Activated CD4-positive, alpha-beta T cell treated with anti-CD3 and anti-CD28 coated beads, Interleukin-2, Interleukin-6, amounts not matched to agents 100 ng/mL and 50 ng/mL, durations not matched to agents 16 hours and 8 hours (primary cell): ENCODE measurements around the gene RAB6C.
"Not testable (repeated sequence)": the region's sequence is repeated elsewhere in the genome, so short reads cannot be mapped to it uniquely, and the experiment has no call there.

Experiments
- DNase-seq: peaks from one replicate; pipeline ENCODE4 v3.0.0-alpha.2; 2020

Gene RAB6C

DNA sequence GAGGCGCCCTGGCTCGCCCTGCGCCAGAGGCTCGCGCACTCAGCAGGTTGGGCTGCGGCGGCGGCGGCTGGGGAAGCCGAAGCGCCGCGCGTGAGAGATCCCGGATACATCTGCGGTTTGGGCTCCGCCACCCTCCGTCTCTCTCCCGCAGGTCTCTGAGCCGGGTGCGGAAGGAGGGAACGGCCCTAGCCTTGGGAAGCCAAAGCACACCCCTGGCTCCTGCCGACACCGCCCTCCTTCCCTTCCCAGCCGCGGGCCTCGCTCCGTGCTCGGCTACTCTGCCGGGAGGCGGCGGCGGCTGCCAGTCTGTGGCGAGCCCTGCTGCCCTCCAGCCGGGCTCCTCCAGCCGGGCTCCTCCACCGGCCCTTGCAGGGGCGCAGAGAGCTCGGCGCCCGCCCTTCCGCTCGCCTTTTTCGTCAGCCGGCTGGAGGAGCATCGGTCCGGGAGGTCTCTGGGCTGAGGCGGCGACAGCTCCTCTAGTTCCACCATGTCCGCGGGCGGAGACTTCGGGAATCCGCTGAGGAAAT lies at the start of gene RAB6C:
Gene RAB6C (plus strand): TSS at position 38 of the 527 bp plus-strand sequence. CDS start 450 bp downstream, at position 488.
- peak; percentile 7 for DNase-seq

DNA sequence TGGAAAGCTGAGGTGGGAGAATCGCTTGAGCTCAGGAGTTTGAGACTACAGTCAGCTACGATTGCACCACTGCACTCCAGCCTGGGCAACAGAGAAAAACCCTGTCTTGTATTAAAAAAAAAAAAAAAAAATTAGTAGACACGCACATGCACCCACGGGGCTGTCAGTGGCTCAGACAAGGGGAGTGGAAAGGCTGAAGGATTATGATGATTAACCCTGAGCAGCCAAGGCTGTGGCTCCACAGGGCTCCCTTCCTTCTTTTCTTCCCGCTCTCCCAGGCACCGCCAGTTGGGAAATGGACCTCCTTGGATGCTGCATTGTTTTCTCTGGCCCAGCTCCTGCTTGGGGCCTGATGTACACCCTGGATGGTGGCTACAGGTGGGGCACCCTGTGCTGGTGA lies 49.0 kb upstream of the RAB6C start:
- no peak for DNase-seq

DNA sequence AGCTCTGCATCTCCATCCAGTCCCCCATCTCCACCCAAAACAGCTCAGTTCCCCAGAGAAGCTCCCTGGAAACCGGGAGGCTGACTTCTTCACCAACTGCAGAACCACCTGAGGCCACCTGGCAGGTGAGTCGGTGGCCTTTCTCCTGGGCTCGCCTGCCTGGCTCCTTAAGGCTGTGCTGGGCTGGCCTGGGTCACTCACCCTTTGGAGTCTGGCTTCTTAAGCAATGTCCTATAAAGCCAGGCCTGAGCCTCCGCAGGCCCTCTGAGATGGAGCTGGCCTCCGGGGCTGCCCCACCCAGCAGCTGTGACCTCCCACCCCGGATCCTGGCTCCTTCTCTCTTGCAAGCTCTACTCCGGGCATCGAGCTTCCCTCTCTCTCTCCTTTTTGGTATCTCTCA lies 46.1 kb upstream of the RAB6C start:
- DNase-seq: not testable (repeated sequence)

DNA sequence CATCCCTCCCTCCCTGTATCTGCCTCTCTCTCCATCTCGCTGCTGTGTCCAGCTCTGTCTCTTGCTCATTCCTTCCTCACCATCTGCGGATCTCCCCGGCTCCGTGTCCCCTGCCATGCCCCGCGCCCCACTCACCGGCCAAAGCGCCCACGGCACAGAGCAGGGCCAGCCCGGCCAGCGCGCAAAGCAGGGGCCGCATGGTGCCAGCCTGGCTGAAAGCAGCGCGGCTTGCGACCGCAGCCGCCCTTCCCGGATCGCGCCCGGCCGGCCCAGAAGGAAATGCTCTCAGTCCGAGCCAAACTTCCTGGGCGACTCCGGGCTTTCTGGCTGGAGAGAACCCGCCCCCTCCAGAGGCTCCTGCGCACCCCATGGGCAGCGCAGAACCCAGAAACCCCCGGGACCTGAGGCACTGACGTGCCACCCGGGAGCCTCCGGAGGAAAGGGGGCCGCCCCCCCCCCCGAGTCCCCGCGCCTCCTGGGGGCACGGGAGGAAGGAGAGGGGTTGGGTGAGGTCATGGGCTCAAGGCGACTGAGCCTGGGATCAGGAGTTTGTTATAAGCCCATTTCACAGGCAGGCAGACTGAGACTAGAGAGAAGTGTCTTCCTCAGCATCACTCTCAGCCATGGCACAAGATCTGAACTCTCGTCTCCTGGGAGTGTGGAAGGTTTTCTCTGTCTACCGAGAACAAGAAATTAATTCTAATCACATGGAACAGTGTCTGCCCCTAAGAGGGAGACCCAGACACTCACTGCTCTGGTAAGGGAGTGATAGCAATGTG lies 45.2 kb upstream of the RAB6C start:
- no peak for DNase-seq

DNA sequence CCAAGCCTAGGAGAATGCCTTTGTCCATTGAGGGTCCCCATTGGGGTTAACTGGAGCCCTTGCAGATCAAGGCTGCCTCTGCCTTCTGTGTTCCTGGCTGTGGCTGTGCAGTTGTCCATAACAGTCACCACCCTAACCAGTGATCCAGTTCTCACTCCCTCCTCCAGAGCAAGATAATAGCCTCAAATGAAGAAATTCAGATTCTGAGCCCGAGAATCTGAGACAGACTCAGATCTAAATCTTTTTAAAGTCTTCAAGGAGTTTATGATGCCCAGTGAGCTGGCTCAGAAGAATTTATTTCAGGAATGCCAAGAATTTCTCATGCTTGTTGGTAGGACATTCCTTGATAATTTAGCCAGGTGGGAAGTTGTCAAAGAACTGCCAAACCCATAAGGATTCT lies 44.3 kb upstream of the RAB6C start:
- no peak for DNase-seq

DNA sequence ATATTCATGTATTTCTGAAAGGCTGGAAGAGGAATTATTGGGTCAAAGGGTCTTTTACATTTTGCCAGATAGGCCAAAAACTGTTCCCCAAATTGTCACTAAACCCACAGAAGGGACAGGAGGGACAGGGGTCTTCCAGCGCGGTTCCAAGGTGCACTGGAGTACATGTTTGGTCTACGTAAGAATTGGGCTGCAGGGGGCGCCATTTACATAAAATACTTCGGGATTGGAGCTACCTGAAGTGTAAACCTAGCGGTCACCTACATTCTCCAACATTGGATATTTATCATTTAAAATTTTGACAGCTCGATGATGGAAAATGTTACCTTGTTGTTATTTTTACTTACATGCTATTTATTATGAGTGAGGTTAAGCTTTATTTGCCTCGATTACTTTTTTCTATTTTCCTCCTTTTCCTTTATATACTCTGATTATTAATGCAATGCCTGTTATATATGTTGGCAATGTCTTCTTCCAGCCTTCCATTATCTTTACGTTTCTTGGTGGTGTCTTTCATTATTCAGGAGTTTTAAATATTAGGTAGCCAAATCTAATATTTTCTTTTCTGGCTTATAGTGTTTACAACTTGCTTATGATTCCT lies 43.0 kb upstream of the RAB6C start:
- DNase-seq: peak; percentile 63

DNA sequence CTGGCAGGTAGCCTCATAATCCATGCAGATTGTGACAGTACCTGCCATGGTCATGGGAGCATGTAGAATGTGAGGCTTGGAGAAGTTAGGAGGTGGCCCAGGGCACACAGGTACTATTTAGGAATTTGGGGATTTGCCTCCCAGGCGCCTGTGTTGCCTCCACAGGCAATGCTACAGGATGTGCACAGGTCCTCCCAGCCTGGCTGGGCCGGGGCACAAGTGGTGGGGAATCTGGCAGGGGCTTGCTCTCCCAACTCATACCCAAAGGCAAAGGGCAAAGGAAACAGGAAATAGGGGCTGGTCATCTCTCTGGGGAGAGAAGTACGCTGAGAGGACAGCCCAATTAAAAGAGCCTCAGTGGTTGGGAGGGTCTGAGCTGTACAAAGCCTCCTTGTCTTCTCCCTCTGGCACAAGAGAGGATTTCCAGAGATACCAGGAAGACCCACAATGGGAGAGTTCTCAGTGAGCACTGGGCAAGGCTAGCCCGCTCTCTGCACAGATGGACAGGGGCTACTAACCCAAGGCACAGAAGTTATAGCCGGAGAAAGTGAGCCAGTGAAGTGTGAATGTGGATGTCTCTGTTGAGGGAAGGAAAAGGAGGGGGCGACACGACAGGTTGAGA lies 40.5 kb upstream of the RAB6C start:
- DNase-seq: not testable (repeated sequence)

DNA sequence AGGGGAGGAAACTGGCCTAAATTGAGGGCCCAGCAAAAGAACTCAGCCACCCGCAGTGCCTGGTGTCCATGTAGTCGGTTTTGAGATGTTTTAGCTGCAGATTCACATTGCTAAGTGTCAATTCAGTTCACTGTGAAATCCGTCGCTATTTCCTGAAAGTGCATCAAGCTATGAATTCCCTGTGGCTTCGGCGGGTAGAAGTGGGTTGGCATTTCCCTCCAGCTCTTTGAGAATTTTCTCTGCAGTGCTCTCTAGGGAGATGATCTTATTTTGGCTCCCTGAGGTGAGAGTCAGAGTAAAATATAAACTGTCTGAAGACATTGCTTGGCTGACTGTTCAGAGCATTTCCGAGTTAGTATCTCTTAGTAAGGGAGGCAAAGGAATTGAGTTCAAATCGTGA lies 36.0 kb upstream of the RAB6C start:
- not testable (repeated sequence) for DNase-seq

DNA sequence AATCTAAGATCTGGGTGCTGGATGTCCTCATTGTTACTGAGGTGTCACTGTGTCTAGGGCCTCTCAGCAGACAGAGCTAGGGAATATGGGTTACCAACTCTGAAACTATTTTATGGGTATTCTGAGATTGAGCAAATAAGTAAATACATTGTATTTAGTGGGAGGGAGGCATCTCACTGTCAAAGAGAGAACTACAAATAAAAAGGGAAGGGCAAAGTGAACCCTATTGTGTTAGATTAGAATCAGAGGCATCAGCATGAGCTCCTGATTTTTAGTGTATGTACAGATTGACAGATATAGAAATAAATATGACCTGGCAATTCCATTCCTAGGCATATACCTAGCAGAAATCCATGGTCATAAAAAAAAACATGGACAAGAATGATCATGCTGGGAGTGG lies 33.9 kb upstream of the RAB6C start:
- no peak for DNase-seq

DNA sequence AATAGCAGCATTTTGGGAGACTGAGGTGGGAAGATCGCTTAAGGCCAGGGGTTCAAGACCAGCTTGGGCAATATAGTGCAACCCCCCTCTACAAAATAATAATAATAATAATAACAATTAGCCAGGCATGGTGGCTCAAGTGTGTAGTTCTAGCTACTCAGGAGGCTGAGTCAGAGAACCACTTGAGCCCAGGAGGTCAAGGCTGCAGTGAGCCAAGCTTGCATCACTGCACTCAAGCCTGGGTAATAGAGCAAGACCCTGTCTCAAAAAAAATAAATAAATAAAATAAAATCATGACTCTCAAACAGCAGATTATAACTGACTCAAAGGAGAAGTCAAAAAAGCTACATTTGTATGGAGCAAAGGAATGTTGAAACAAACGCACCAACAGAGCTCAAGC lies 31.8 kb upstream of the RAB6C start:
- DNase-seq: not testable (repeated sequence)

DNA sequence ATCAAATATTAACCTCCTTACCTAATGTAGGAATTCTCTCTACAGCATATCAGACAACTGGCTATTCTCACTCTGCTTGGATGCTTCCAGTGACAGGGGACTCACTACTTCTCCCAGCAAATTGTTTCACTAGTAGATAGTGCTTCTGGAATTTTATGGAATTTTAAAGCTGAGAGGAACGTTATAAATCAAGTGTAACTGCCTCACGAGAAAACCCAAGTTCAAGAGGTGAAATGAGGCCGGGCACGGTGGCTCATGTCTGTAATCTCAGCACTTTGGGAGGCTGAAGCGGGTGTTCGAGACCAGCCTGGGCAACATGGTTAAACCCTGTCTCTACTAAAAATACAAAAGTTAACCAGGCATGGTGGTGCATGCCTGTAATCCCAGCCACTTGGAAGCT lies 23.3 kb upstream of the RAB6C start:
- DNase-seq: not testable (repeated sequence)

DNA sequence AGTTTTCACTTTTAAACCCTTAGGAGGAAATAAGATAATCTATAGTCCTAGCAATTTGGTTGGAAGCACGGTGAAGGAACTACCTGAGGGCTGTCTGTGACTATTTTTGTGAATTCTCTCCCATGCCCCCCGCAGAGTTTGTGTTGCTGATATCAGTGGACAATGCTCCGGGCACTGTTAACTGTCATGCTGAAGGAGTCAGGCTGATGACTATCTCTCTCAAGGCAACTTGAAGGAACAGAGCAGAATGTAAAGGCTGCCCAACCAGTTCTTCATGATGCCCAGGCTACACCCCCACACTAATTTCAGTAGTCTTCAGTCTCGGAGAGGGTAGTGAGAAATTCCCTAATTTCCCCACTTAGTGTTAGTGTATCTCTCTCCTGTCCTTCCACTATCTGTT lies 21.6 kb upstream of the RAB6C start:
- no peak for DNase-seq

DNA sequence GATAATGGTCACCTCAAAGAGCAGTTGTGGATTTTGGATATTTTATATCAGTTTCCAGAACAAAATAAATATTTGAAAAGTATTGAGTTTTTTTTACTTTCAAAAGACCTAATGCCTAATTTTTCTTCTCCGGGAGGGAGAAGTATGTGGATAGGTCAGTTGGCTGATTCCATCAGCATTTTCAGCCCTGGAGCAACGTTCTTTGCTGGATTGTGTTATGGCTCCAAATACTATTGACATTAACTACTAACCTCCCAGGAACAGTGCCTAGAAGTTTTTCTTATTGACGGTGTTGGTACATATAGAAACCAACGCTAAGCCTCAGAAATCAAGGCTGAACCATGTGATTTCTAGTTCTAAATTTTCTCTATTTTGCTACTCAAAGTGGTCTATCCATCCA lies 20.7 kb upstream of the RAB6C start:
- DNase-seq: not testable (repeated sequence)

DNA sequence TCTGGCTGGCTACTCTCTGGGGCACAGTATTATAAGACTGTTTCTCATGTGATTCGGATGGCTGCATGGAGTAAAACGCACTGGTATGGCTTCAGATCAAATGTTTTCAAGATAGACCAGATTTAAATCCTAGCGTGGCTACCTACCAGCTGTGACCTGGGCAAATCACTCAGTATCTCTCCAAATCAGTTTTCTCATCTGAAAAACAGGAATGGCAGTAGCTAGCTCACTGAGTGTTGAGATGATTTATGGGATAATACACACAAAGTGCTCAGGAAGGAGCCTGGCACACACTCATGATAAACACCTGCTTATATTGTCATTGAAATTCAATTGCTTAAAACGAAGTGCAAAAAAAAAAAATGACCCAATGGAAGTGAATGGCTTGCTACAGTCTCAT lies 10.9 kb upstream of the RAB6C start:
- not testable (repeated sequence) for DNase-seq

DNA sequence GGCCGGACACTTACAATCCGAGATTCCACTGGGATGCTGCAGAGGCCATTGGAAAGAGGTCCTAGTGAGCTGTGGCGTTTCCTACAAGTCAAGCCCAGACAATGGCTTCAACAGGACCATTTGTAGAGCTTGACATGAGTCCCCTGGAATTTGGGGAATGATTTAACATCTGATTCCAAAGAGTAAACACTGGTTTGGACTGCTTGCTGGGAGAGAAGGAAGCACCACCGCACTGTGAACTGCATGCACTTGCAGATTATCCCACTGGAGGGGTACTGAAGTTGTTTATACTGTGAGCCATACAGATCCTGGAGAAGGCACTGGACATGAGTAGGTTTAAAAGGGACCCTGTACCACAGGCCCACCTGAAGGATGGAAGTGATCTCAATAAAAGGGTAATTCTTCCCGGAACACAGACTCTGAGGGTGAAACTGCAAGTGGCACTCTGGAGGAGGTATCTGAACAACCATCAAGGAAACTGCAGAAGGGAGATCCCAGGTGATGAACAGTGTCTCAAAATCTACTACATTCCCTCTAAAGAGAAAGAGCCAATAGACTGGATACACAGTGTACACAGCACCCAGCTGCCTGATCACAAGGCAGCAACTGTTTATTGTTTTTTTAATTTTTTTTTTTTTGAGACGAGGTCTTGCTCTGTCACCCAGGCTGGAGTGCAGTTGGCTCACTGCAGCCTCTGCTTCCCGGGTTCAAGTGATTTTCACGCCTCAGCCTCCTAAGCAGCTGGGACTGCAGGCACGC lies 4.3 kb upstream of the RAB6C start:
- no peak for DNase-seq

DNA sequence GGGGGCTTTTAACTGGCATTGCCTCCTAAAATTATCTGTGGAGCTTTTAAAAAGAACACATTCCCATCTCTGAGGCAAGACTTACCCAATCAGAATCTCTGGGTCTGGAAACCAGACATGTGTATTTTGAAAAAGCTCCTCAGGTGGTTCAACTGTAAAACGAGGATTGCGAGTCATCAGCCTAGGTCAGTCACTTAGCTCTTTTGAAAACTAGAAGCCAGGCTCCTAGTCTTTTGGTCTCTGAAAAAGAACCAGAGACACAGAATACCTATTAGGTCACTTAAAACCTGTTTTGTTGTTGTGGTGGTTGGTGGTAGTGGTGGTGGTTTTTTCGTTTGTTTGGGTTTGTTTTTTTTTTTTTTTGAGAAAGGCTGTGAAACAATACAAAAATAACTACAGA lies 2.5 kb upstream of the RAB6C start:
- DNase-seq: not testable (repeated sequence)

DNA sequence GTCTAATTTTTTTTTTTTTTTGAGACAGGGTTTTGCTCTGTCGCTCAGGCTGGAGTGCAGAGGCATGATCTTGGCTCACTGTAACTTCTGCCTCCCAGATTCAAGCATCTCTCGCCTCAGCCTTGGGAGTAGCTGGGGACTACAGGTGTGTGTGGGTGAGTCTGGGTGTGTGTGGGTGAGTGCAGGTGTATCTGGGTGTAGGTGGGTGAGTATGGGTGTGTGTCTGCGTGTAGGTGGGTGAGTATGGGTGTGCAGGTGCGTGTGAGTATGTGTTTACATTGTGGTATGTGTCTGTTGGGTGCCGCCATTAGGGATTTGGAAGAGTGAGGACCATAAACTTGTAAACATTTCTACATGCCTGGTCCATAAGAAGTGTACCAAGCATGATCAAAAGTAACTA lies 1.5 kb upstream of the RAB6C start:
- DNase-seq: no peak

DNA sequence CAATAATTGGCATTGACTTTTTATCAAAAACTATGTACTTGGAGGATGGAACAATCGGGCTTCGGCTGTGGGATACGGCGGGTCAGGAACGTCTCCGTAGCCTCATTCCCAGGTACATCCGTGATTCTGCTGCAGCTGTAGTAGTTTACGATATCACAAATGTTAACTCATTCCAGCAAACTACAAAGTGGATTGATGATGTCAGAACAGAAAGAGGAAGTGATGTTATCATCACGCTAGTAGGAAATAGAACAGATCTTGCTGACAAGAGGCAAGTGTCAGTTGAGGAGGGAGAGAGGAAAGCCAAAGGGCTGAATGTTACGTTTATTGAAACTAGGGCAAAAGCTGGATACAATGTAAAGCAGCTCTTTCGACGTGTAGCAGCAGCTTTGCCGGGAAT lies 780 bp downstream of the RAB6C start:
- DNase-seq: peak; percentile 9

DNA sequence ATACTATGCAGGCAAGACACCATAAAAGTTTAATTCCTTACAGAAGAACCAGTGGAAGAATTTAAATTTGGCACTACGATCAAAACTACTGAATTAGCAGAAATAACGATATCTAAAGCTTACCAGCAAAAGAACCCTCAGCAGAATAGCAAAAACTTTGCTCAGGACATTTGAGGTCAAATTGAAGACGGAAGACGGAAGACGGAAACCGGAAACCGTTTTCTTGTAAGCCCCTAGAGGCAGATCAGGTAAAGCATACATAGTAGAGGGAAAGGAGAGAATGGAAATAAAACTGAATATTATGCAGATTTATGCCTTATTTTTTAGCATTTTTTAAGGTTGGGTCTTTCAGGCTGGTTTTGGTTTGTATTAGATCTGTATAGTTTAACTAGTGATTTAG lies 2.2 kb downstream of the RAB6C start:
- DNase-seq: not testable (repeated sequence)

DNA sequence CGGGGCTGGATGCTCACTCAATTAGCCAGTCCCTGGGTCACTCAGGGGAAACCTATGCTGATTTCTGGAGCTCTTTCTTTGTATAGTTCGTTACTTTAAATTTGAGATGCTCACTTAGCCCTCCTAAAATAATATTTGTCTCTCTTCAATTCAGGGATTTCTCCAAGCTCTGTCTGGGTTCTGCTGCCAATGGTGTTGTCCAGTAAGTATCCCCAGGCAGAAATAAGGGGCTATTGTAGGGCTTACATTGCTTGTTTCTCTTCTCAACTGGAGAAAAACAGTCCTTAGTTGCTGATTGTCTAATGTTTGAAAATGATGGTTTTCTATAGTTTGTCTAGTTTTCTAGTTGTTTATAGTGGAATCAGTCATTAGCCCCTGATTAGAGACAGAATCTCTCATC lies 5.0 kb downstream of the RAB6C start:
- DNase-seq: no peak

DNA sequence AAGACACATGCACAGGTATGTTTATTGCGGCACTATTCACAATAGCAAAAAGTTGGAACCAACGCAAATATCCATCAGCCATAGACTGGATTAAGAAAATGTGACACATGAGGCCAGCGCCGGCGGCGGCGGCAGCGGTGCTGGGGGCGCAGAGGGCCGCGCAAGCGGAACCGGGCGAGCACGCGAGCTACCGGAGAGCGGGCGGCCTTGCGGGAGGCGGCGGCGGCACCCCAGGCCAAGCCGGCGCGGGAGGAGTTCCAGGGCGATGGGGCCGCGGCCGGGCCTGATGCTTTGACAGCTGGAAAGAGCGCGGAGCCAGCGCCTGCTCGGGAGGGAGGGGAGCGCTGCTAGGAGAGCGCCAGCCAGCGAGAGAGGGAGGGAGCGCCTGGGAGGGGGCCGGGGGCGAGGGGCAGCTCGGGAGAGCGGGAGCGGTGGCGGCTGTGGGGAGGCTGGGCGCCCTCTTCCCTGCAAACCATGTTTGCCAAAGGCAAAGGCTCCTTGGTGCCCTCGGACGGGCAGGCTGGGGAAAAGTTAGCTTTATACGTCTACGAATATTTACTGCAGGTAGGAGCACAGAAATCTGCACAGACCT lies 13.0 kb downstream of the RAB6C start:
- DNase-seq: not testable (repeated sequence)

DNA sequence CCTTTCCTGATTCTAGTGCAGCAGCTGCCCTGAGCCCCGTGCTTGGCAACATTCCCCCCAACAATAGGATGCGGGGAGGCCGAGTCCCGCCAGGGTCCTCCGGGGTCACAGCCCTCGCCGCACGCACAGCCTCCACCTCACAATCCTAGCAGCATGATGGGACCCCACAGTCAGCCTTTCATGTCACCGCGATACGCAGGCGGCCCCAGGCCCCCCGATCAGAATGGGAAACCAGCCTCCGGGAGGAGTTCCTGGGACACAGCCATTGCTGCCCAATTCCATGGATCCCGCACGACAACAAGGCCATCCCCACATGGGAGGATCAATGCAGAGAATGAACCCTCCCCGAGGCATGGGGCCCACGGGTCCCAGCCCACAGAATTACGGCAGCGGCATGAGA lies 13.7 kb downstream of the RAB6C start:
- not testable (repeated sequence) for DNase-seq
